Activated T-cell treated with anti-CD3 and anti-CD28 coated beads for 48 hours (primary cell): ENCODE results near the gene BICDL1.

ENCODE experiments used
- DNase-seq: peaks from one replicate; pipeline ENCODE4 v3.0.0-alpha.2; 2020; ENCODE audit warnings: low read depth

BICDL1 gene

GRCh38 chr12:120081641-120082040 is 92.6 kb downstream of the BICDL1 start:
- DNase-seq = no peak

GRCh38 chr12:120085920-120086645 is 97.0 kb downstream of the BICDL1 start:
- no peak for DNase-seq

- peak; percentile 99 for DNase-seq
Measured at GRCh38 chr12:120086801-120087621, 98.0 kb downstream of the BICDL1 start.

GRCh38 chr12:120089105-120089504 is 100.1 kb downstream of the BICDL1 start:
- DNase-seq = no peak

- no peak for DNase-seq
Measured at GRCh38 chr12:120089796-120090195, 100.8 kb downstream of the BICDL1 start.

- no peak for DNase-seq
Measured at GRCh38 chr12:120090206-120090605, 101.2 kb downstream of the BICDL1 start.

GRCh38 chr12:120090626-120091295 is 101.7 kb downstream of the BICDL1 start:
- no peak for DNase-seq

GRCh38 chr12:120091371-120092090 is 102.5 kb downstream of the BICDL1 start:
- DNase-seq = no peak

- no peak for DNase-seq
Measured at GRCh38 chr12:120092551-120093335, 103.7 kb downstream of the BICDL1 start.

GRCh38 chr12:120093336-120093591 is 104.2 kb downstream of the BICDL1 start:
- DNase-seq = no peak

GRCh38 chr12:120093592-120094355 is 104.7 kb downstream of the BICDL1 start:
- DNase-seq = no peak

- no peak for DNase-seq
Measured at GRCh38 chr12:120094485-120094884, 105.4 kb downstream of the BICDL1 start.

- no peak for DNase-seq
Measured at GRCh38 chr12:120095331-120095730, 106.3 kb downstream of the BICDL1 start.

GRCh38 chr12:120095736-120096135 is 106.7 kb downstream of the BICDL1 start:
- DNase-seq = no peak

GRCh38 chr12:120096671-120097202 is 107.7 kb downstream of the BICDL1 start:
- DNase-seq = no peak

- no peak for DNase-seq
Measured at GRCh38 chr12:120098756-120099470, 109.9 kb downstream of the BICDL1 start.

- no peak for DNase-seq
Measured at GRCh38 chr12:120099738-120100137, 110.7 kb downstream of the BICDL1 start.

GRCh38 chr12:120100630-120101029 is 111.6 kb downstream of the BICDL1 start:
- no peak for DNase-seq

GRCh38 chr12:120101182-120101581 is 112.1 kb downstream of the BICDL1 start:
- no peak for DNase-seq

GRCh38 chr12:120101617-120102016 is 112.6 kb downstream of the BICDL1 start:
- DNase-seq = no peak
